Epidermal melanocyte (primary cell): ENCODE data around the gene DGKQ.
A peak's percentile ranks its signal among the peaks of the same experiment; 100 is the strongest.
"Not testable (repeated sequence)": the region's sequence is repeated elsewhere in the genome, so short reads cannot be mapped to it uniquely, and the experiment has no call there.

Source experiments
- DNase-seq: peaks from one replicate; pipeline ENCODE4 v3.0.0; 2011; ENCODE audit warnings: low spot score; ENCODE audit not compliant: insufficient read length

Gene DGKQ

GRCh38 chr4:1010395-1011021, 37.1 kb upstream of the DGKQ start:
- no peak for DNase-seq

- no peak for DNase-seq
Observed at GRCh38 chr4:1009542-1010394, 36.4 kb upstream of the DGKQ start.

GRCh38 chr4:1008840-1009541, 35.6 kb upstream of the DGKQ start:
- DNase-seq: no peak

GRCh38 chr4:1006856-1007255, 33.5 kb upstream of the DGKQ start:
- DNase-seq: no peak

GRCh38 chr4:1004557-1005485, 31.5 kb upstream of the DGKQ start:
- DNase-seq: no peak

- DNase-seq: no peak
Observed at GRCh38 chr4:1004071-1004418, 30.7 kb upstream of the DGKQ start.

GRCh38 chr4:1003271-1004070, 30.1 kb upstream of the DGKQ start:
- no peak for DNase-seq

GRCh38 chr4:1002631-1003251, 29.4 kb upstream of the DGKQ start:
- no peak for DNase-seq

- no peak for DNase-seq
Observed at GRCh38 chr4:1002131-1002630, 28.8 kb upstream of the DGKQ start.

- no peak for DNase-seq
Observed at GRCh38 chr4:1001561-1002130, 28.3 kb upstream of the DGKQ start.

GRCh38 chr4:1000686-1001260, 27.4 kb upstream of the DGKQ start:
- no peak for DNase-seq

GRCh38 chr4:999882-1000425, 26.6 kb upstream of the DGKQ start:
- DNase-seq: no peak

- not testable (repeated sequence) for DNase-seq
Observed at GRCh38 chr4:999240-999863, 26.0 kb upstream of the DGKQ start.

- DNase-seq: no peak
Observed at GRCh38 chr4:998096-998691, 24.8 kb upstream of the DGKQ start.

GRCh38 chr4:997375-998071, 24.2 kb upstream of the DGKQ start:
- peak; percentile 75 for DNase-seq

- no peak for DNase-seq
Observed at GRCh38 chr4:996997-997374, 23.6 kb upstream of the DGKQ start.
